B cell (primary cell): Measurements from ENCODE around the gene CDC5L. TPM values are rescaled to one million over a fixed set of nuclear protein-coding genes. Genes with fewer than 3 reads are reported as not detected.

Experiments used
- ATAC-seq: fragments of 200-7000 bp; cut with Tn5 transposase; one replicate; pipeline ENCODE4 v1.10.0; 2021; ENCODE audit warnings: low read depth, mild to moderate bottlenecking, moderate number of reproducible peaks, moderate library complexity
- CTCF ChIA-PET: fragments of 350-600 bp; sonication (Branson Sonifier 250); formaldehyde crosslinking; loops from one replicate; lab custom pipeline; 2021; ENCODE audit warnings: antibody characterized with exemption, inconsistent platforms; lab: Charles Lee
- POLR2A ChIA-PET: fragments of 350-600 bp; sonication (Branson Sonifier 250); formaldehyde crosslinking; loops from one replicate; lab custom pipeline; 2021; ENCODE audit warnings: antibody characterized with exemption; lab: Charles Lee
- DNase-seq: peaks from one replicate; pipeline ENCODE4 v3.0.0; 2013
- H2AFZ ChIP-seq: 2 replicates; pipeline ENCODE4 v1.6.1; 2012; ENCODE audit warnings: mild to moderate bottlenecking, low read depth, low read length; ENCODE audit not compliant: insufficient read depth, poor library complexity, severe bottlenecking
- H3K27ac ChIP-seq, 2 donors: 1 replicate in 1 of 2; 2 replicates in 1 of 2; pipeline ENCODE4 v1.5.1; 2012 to 2013; ENCODE audit warnings: low read length in 2 of 2, mild to moderate bottlenecking in 2 of 2, moderate library complexity in 1 of 2
- H3K27me3 ChIP-seq, 4 experiments: fragments of 200-600 bp in 1 of 4; sonication (generic) in 1 of 4; replicated peaks in 1 of 4; 1 replicate in 2 of 4; 2 replicates in 2 of 4; pipeline versions ENCODE4 v1.6.1 to v1.7.0; 2013 to 2016; ENCODE audit warnings: low read length in 3 of 4, mild to moderate bottlenecking in 2 of 4, mixed read lengths in 1 of 4, moderate library complexity in 1 of 4; ENCODE audit not compliant: insufficient read depth in 4 of 4, control insufficient read depth in 3 of 4; ENCODE audit errors: control extremely low read depth in 1 of 4
- H3K36me3 ChIP-seq, 2 experiments: replicated peaks in 1 of 2; 1 replicate in 1 of 2; 2 replicates in 1 of 2; pipeline versions ENCODE4 v1.6.1 to v1.7.1; 2013; ENCODE audit warnings: low read length in 1 of 2; ENCODE audit not compliant: insufficient read depth in 2 of 2, control insufficient read depth in 1 of 2; ENCODE audit errors: control extremely low read depth in 1 of 2, extremely low read depth in 1 of 2
- H3K4me1 ChIP-seq, 2 donors: fragments of 200-600 bp in 1 of 2; sonication (generic) in 1 of 2; 1 replicate in 1 of 2; 2 replicates in 1 of 2; pipeline versions ENCODE4 v1.5.1 to v1.6.1; 2013 to 2017; ENCODE audit warnings: low read length in 2 of 2; ENCODE audit not compliant: control insufficient read depth in 2 of 2, insufficient read depth in 2 of 2
- H3K4me2 ChIP-seq: replicated peaks from 2 replicates; pipeline ENCODE3; 2012; ENCODE audit warnings: mild to moderate bottlenecking, low read depth, low read length; ENCODE audit not compliant: poor library complexity, severe bottlenecking
- H3K4me3 ChIP-seq, 5 experiments: fragments of 200-600 bp in 1 of 5; sonication (generic) in 1 of 5; 1 replicate in 3 of 5; 2 replicates in 2 of 5; pipeline versions ENCODE4 v1.5.1 to v1.7.0; 2011 to 2016; ENCODE audit warnings: low read length in 4 of 5, mild to moderate bottlenecking in 4 of 5, low read depth in 2 of 5, control low read depth in 1 of 5, moderate library complexity in 1 of 5; ENCODE audit not compliant: insufficient read depth in 1 of 5; ENCODE audit errors: control extremely low read depth in 1 of 5, extremely low read depth in 1 of 5
- H3K79me2 ChIP-seq: fragments of 200-600 bp; sonication (generic); one replicate; pipeline ENCODE4 v1.6.0; 2016; ENCODE audit warnings: low read length; ENCODE audit not compliant: control insufficient read depth, insufficient read depth
- H3K9ac ChIP-seq: fragments of 200-600 bp; sonication (generic); 2 replicates; pipeline ENCODE4 v1.6.1; 2017; ENCODE audit warnings: mild to moderate bottlenecking, low read length, moderate library complexity
- H3K9me3 ChIP-seq, 3 donors: one replicate each; pipeline versions ENCODE4 v1.6.1 to v1.7.1; 2013; ENCODE audit warnings: low read length in 2 of 3; ENCODE audit not compliant: control insufficient read depth in 2 of 3, insufficient read depth in 1 of 3; ENCODE audit errors: control extremely low read depth in 1 of 3
- H4K20me1 ChIP-seq: 2 replicates; pipeline ENCODE4 v1.6.0; 2012; ENCODE audit warnings: mild to moderate bottlenecking, low read length; ENCODE audit not compliant: insufficient read depth, control insufficient read depth, poor library complexity, severe bottlenecking
- H3K27ac Mint-ChIP-seq: one replicate; pipeline ENCODE4 v1.8.0; 2021; ENCODE audit warnings: mixed read lengths
- H3K27me3 Mint-ChIP-seq: one replicate; pipeline ENCODE4 v1.8.0; 2021; ENCODE audit warnings: mixed read lengths
- H3K4me1 Mint-ChIP-seq: one replicate; pipeline ENCODE4 v1.8.0; 2021; ENCODE audit warnings: mixed read lengths
- H3K4me3 Mint-ChIP-seq: one replicate; pipeline ENCODE4 v1.8.0; 2021; ENCODE audit warnings: mixed read lengths
- H3K9me3 Mint-ChIP-seq: one replicate; pipeline ENCODE4 v1.8.0; 2022; ENCODE audit warnings: mixed read lengths; ENCODE audit not compliant: insufficient read depth
- CTCF ChIP-seq: fragments of 200-600 bp; IDR thresholded peaks from one replicate; pipeline ENCODE4 v1.8.0; 2022; ENCODE audit warnings: antibody characterized with exemption, mild to moderate bottlenecking
- EZH2 ChIP-seq: IDR thresholded peaks from 2 replicates; pipeline ENCODE4 v1.6.1; 2012; ENCODE audit warnings: borderline replicate concordance, low read depth, mild to moderate bottlenecking, moderate library complexity, low read length; ENCODE audit not compliant: insufficient read depth, poor library complexity, severe bottlenecking
- WGBS: methylation state at CpG from one replicate; pipeline ENCODE4 v1.1.5; 2013; ENCODE audit warnings: missing lambda C conversion rate; ENCODE audit not compliant: insufficient coverage; 5-methylcytosine and 5-hydroxymethylcytosine counted together
- intact Hi-C: fragments of 100-400 bp; cut with micrococcal nuclease; formaldehyde crosslinking; loops from one replicate; pipeline ENCODE4 v1.10.0; 2022
- polyA plus RNA-seq: library from polyadenylated mRNA; depleted of rRNA; stranded (reverse); fragments of >200 nt; gene quantifications from 2 replicates; pipeline ENCODE4 v1.2.3, GENCODE V29; 2012
- total RNA-seq, 2 donors: library from RNA; stranded (reverse); fragments of 120-200 nt in 1 of 2; gene quantifications; 1 replicate in 1 of 2; 2 replicates in 1 of 2; pipeline versions ENCODE4 v1.2.3 to v1.2.4, GENCODE V29; 2013 to 2022

CDC5L gene
- total and polyA plus RNA-seq, 2 donors (not counting 1 experiment from before 2014, with no cell fraction given): 4.1 to 22.2 TPM

GRCh38 chr6:44494011-44494501 is 106.5 kb downstream of the CDC5L start:
- DNase-seq: no peak
- no peak for ATAC-seq
- intact Hi-C loops: no loop called here
- Mint-ChIP-seq H3K4me3 (no peak overlapping the region), H3K4me1 (no peaks in the 10 kb centered on the region), H3K27ac (no peak overlapping the region), H3K9me3 (no peaks in the 10 kb centered on the region), H3K27me3 (peaks cover 28% of the 10 kb centered on the region)
- H3K4me3 ChIP-seq: no peak overlapping the region
- H3K4me2 ChIP-seq: no peak overlapping the region
- H3K27me3 ChIP-seq: peaks cover 0 to 3% (median 0%) of the 10 kb centered on the region in 4 experiments
- ChIA-PET CTCF (interaction anchor here (0.8 to 1.3 kb wide), 2 partner anchors 9 to 18 kb away, joined by 3 to 4 read pairs; no protein-coding TSS in a partner anchor), POLR2A (no interaction called here)
- H4K20me1 ChIP-seq: no peaks in the 10 kb centered on the region
- no peak for TF ChIP-seq EZH2
- TF ChIP-seq CTCF: no peak
- H3K27ac ChIP-seq: no peak overlapping the region
- H3K4me1 ChIP-seq: no peaks in the 10 kb centered on the region
- no peaks in the 10 kb centered on the region for H3K9me3 ChIP-seq
- WGBS: 87% methylated on average over 2 of the region's 7 CpGs
- H3K36me3 ChIP-seq: no peaks in the 10 kb centered on the region
- H3K79me2 ChIP-seq: no peaks in the 10 kb centered on the region
- no peak overlapping the region for H2AFZ ChIP-seq
- H3K9ac ChIP-seq: no peak overlapping the region

DNA sequence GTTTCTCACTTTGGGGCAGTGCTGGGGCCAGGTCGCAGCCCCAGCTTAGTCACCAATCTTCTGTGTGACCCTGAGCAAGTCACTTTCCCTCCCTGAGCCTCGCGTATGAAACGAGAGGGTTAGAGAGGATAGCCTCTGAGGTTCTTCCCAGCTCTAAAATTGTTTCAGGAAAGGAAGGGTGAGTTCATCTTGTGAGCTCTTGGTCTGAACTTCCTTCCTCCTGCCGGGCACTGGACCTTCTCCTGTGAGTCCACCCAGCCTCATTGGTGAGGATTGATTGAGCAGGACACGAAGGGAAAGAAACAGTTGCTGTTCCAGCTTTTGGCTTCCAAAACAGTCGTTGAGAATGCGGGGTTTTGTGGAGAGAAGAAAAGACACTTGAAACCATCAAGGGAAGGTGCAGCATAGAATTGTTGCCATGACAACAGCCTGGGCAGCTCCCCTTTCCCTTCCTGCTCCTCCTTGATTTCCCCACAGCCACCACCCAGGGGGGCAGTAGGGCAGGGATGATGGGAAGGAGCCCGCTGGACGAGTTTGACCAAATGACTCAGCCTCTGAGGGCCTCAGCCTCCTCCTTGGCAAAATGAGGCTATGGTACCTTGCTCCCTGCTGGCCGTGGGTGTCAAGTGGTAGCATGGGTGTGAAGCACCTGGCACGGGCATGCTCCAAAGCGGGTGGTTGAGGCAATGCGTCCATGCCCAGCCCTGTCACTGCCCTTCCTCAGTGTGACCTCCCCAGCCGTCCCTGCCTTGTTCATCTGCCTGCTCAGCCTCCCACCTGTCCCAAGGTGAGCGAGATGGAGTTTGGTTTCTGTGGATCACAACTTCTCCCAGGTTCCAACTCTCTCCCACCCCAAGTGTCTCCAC is 107.8 kb downstream of the CDC5L start:
- peaks cover 2% of the 10 kb centered on the region for H3K9me3 Mint-ChIP-seq
- H3K27me3 Mint-ChIP-seq: peaks cover 27% of the 10 kb centered on the region
- CTCF ChIA-PET: interaction anchor here (0.8 to 1.3 kb wide), 2 partner anchors 8 to 19 kb away, joined by 3 to 4 read pairs; no protein-coding TSS in a partner anchor
- intact Hi-C loops: no loop called here
- Histone ChIP-seq H3K4me1 (no peaks in the 10 kb centered on the region), H4K20me1 (no peaks in the 10 kb centered on the region), H3K9ac (no peak overlapping the region), H3K4me2 (no peak overlapping the region), H2AFZ (no peak overlapping the region), H3K79me2 (no peaks in the 10 kb centered on the region), H3K27ac (no peak overlapping the region), H3K4me3 (no peak overlapping the region), H3K9me3 (no peaks in the 10 kb centered on the region), H3K36me3 (no peaks in the 10 kb centered on the region), H3K27me3 (peaks cover 0 to 3% (median 0%) of the 10 kb centered on the region in 4 experiments)
- no peak overlapping the region for H3K4me3 Mint-ChIP-seq
- DNase-seq (no peak), ATAC-seq (no peak)
- TF ChIP-seq CTCF (no peak), EZH2 (no peak)
- POLR2A ChIA-PET: no interaction called here
- no peaks in the 10 kb centered on the region for H3K4me1 Mint-ChIP-seq
- no peak overlapping the region for H3K27ac Mint-ChIP-seq
- WGBS: 91% methylated on average over 9 of the region's 16 CpGs
